Endothelial cell of umbilical vein (primary cell): Measurements from ENCODE around the gene SCAANT1. TPM values are rescaled to one million over a fixed set of nuclear protein-coding genes. Genes with fewer than 3 reads are reported as not detected.

ENCODE experiments used
- BruUV-seq: library from RNA; stranded (reverse); fragments of 400-500 nt; replicated peaks from 2 replicates; lab custom pipeline; 2021; lab: Mats Ljungman, UMichigan
- CTCF ChIA-PET: fragments of 300-600, 350-600 bp; sonication (Branson Sonifier 250); formaldehyde crosslinking; loops from one replicate; lab custom pipeline; 2021; ENCODE audit warnings: antibody characterized with exemption, inconsistent platforms; lab: Charles Lee
- POLR2A ChIA-PET: fragments of 300-600, 350-600 bp; sonication (Branson Sonifier 250); formaldehyde crosslinking; loops from one replicate; lab custom pipeline; 2021; ENCODE audit warnings: antibody characterized with exemption, inconsistent platforms; lab: Charles Lee
- DNase-seq: peaks from one replicate; pipeline ENCODE4 v3.0.0-alpha.2; 2011; ENCODE audit warnings: low read depth, low spot score
- FAIRE-seq: peaks from 2 replicates; lab custom pipeline; 2011; peaks lifted over from hg19 to GRCh38; lab: Jason Lieb, UNC
- H2AFZ ChIP-seq: 2 replicates; pipeline ENCODE4 v1.6.0; 2012; ENCODE audit warnings: low read depth, low read length, control low read depth, inconsistent platforms
- H3K27ac ChIP-seq: 2 replicates; pipeline ENCODE4 v1.5.1; 2011; ENCODE audit warnings: low read depth, mild to moderate bottlenecking, control low read depth, low read length, moderate library complexity; ENCODE audit not compliant: insufficient read depth
- H3K27me3 ChIP-seq, 2 experiments: 2 replicates each; pipeline versions ENCODE4 v1.6.0 to v1.6.1; 2011; ENCODE audit warnings: low read length in 2 of 2, mixed read lengths in 1 of 2; ENCODE audit not compliant: control insufficient read depth in 2 of 2, insufficient read depth in 2 of 2
- H3K36me3 ChIP-seq, 2 experiments: 2 replicates in 1 of 2; 3 replicates in 1 of 2; pipeline ENCODE4 v1.5.1; 2011; ENCODE audit warnings: low read length in 2 of 2, mild to moderate bottlenecking in 1 of 2, moderate library complexity in 1 of 2; ENCODE audit not compliant: control insufficient read depth in 2 of 2, insufficient read depth in 2 of 2; ENCODE audit errors: extremely low read depth in 1 of 2
- H3K4me1 ChIP-seq: 3 replicates; pipeline ENCODE4 v1.5.1; 2011; ENCODE audit warnings: mild to moderate bottlenecking, low read length; ENCODE audit not compliant: control insufficient read depth, insufficient read depth; ENCODE audit errors: extremely low read depth
- H3K4me2 ChIP-seq: 2 replicates; pipeline ENCODE4 v1.6.1; 2011; ENCODE audit warnings: low read length, control low read depth, mixed read lengths; ENCODE audit not compliant: insufficient read depth
- H3K4me3 ChIP-seq, 3 experiments: fragments of 200-600 bp in 1 of 3; sonication (generic), shearing (Covaris generic) in 1 of 3; replicated peaks in 1 of 3; 2 replicates each; pipeline ENCODE4 v1.5.1; 2011 to 2016; ENCODE audit warnings: control low read depth in 3 of 3, low read length in 3 of 3, mild to moderate bottlenecking in 2 of 3, inconsistent platforms in 1 of 3, low read depth in 1 of 3, moderate library complexity in 1 of 3; ENCODE audit not compliant: insufficient read depth in 1 of 3
- H3K79me2 ChIP-seq: 2 replicates; pipeline ENCODE4 v1.6.0; 2012; ENCODE audit warnings: low read length, inconsistent platforms; ENCODE audit not compliant: control insufficient read depth, insufficient read depth
- H3K9ac ChIP-seq: replicated peaks from 2 replicates; pipeline ENCODE3; 2011; ENCODE audit warnings: low read length, control low read depth; ENCODE audit not compliant: insufficient read depth; ENCODE audit errors: extremely low read depth
- H3K9me1 ChIP-seq: replicated peaks from 3 replicates; pipeline ENCODE4 v1.6.0; 2011; ENCODE audit warnings: mild to moderate bottlenecking, low read length; ENCODE audit not compliant: control insufficient read depth, insufficient read depth; ENCODE audit errors: extremely low read depth
- H3K9me3 ChIP-seq: replicated peaks from 2 replicates; pipeline ENCODE4 v1.5.1; 2012; ENCODE audit warnings: low read length, inconsistent platforms; ENCODE audit not compliant: control insufficient read depth, insufficient read depth
- H4K20me1 ChIP-seq: replicated peaks from 2 replicates; pipeline ENCODE3; 2011; ENCODE audit warnings: mild to moderate bottlenecking, low read length; ENCODE audit not compliant: control insufficient read depth, insufficient read depth; ENCODE audit errors: extremely low read depth
- CTCF ChIP-seq, 2 donors: IDR thresholded peaks; 1 replicate in 1 of 2; 2 replicates in 1 of 2; pipeline ENCODE4 v1.5.1; 2011; ENCODE audit warnings: low read length in 2 of 2, mild to moderate bottlenecking in 2 of 2, moderate library complexity in 2 of 2, control low read depth in 1 of 2, inconsistent platforms in 1 of 2, low read depth in 1 of 2; ENCODE audit not compliant: insufficient read depth in 1 of 2; ENCODE audit errors: extremely low read depth in 1 of 2
- EZH2 ChIP-seq: IDR thresholded peaks from 2 replicates; pipeline ENCODE4 v1.6.1; 2012; ENCODE audit warnings: borderline replicate concordance, low read depth, mild to moderate bottlenecking, moderate library complexity, low read length, inconsistent platforms; ENCODE audit not compliant: severe bottlenecking
- FOS ChIP-seq: IDR thresholded peaks from 2 replicates; pipeline ENCODE4 v1.6.1; 2011; ENCODE audit warnings: mild to moderate bottlenecking, low read length, moderate library complexity, borderline replicate concordance; ENCODE audit not compliant: insufficient read depth
- GATA2 ChIP-seq: IDR thresholded peaks from 2 replicates; pipeline ENCODE4 v1.7.0; 2011; ENCODE audit warnings: low read depth, mild to moderate bottlenecking, moderate library complexity, mixed read lengths, low read length; ENCODE audit not compliant: insufficient read length, insufficient read depth
- JUN ChIP-seq: IDR thresholded peaks from 2 replicates; pipeline ENCODE4 v1.6.1; 2011; ENCODE audit warnings: borderline replicate concordance, low read depth; ENCODE audit not compliant: insufficient read length, insufficient read depth
- MAX ChIP-seq: IDR thresholded peaks from 2 replicates; pipeline ENCODE4 v1.6.1; 2011; ENCODE audit not compliant: insufficient read depth, insufficient read length
- MYC ChIP-seq: IDR thresholded peaks from one replicate; pipeline ENCODE4 v1.6.1; 2011; ENCODE audit warnings: mild to moderate bottlenecking, low read depth, low read length
- POLR2A ChIP-seq: IDR thresholded peaks from 2 replicates; pipeline ENCODE4 v1.6.1; 2012; ENCODE audit warnings: low read depth, mild to moderate bottlenecking, control low read depth, low read length
- POLR2AphosphoS5 ChIP-seq: IDR thresholded peaks from 2 replicates; pipeline ENCODE4 v1.6.1; 2012; ENCODE audit warnings: low read depth, mild to moderate bottlenecking, control low read depth, low read length, moderate library complexity; ENCODE audit not compliant: insufficient read depth
- dilution Hi-C: fragments of 300-500 bp; cut with MboI; formaldehyde crosslinking; loops from one replicate; pipeline ENCODE4 v1.15.0; 2019; ENCODE audit warnings: low sequenced_read_pairs; ENCODE audit not compliant: extremely low pct_ligation_motif_present
- intact Hi-C: fragments of 100-400 bp; cut with micrococcal nuclease; formaldehyde crosslinking; loops from one replicate; pipeline ENCODE4 v1.10.0; 2022
- polyA plus RNA-seq, 4 experiments: library from polyadenylated mRNA; depleted of rRNA in 3 of 4; stranded (reverse) in 3 of 4; unstranded in 1 of 4; fragments of >200 nt; gene quantifications; 2 replicates each; pipeline versions ENCODE4 v1.2.1 to v1.2.3, GENCODE V29; 2011 to 2012; ENCODE audit warnings: missing spikeins in 1 of 4
- total RNA-seq: library from RNA; stranded (reverse); gene quantifications from 2 replicates; pipeline ENCODE4 v1.2.3, GENCODE V29; 2021

SCAANT1 gene
- total and polyA plus RNA-seq, 2 donors (not counting 3 experiments of a cell fraction or from before 2014, with no cell fraction given) = not detected

DNA sequence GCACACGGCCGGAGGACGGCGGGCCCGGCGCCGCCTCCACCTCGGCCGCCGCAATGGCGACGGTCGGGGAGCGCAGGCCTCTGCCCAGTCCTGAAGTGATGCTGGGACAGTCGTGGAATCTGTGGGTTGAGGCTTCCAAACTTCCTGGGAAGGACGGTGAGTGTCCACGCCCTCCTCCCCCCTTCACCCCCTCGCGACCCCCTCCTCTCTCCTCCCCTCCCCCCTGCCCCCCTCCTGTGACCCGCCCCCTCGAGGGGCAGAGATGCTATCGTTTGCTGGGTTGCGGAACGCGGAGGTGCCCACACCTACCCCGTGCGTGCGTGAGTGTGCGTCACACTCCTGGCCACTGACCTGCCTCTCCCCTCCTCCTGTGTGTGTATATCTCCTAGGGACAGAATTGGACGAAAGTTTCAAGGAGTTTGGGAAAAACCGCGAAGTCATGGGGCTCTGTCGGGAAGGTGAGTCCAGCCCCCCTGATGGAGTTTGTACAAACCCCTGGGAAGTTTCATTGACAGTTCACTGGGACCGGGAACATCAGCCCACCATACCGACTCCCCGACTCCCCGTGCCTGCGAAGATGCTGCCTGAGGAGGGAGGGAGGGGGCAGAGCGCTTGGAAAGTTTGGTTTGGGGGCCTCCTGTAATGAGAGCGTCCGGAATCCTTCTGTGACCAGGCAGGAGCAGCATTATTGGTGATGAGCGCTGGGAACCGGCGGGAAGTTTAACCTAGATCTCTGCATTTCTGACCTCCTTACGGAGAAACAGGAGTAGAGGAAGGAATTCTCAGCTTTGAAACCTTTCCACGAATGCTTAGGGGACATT is 795 bp upstream of the SCAANT1 start:
- no peaks in the 10 kb centered on the region for H3K9me3 ChIP-seq
- H2AFZ ChIP-seq = no peak overlapping the region
- H3K4me1 ChIP-seq = peaks cover 24% of the 10 kb centered on the region
- peaks cover 0 to 2% of the 10 kb centered on the region in 2 experiments for H3K36me3 ChIP-seq
- FAIRE-seq (no peak), DNase-seq (peak; percentile 43)
- no peaks in the 10 kb centered on the region for H3K9me1 ChIP-seq
- peak overlapping the region; percentile 85 for H3K27ac ChIP-seq
- H3K9ac ChIP-seq = peak overlapping the region; percentile 85
- dilution Hi-C loops (no loop called here), intact Hi-C loops (loop anchor here (1.0 to 5.0 kb wide), 4 partner anchors 49 to 91 kb away; no protein-coding TSS in a partner anchor)
- H3K27me3 ChIP-seq = no peaks in the 10 kb centered on the region
- POLR2A ChIA-PET = no interaction called here
- peaks cover 25% of the 10 kb centered on the region for H3K79me2 ChIP-seq
- H4K20me1 ChIP-seq = no peaks in the 10 kb centered on the region
- H3K4me2 ChIP-seq = peak overlapping the region; percentile 80
- TSS peak; percentile 26 for BruUV-seq
- CTCF ChIA-PET = interaction anchor here (0.9 to 3.0 kb wide), 2 partner anchors 12 to 44 kb away, joined by 3 to 8 read pairs; no protein-coding TSS in a partner anchor
- TF ChIP-seq CTCF (IDR thresholded peaks at IDR 0.05; ENCODE audit: extremely low read depth in 1 of 2, insufficient read depth in 1 of 2, low read depth in 1 of 2, low read length in 2 of 2) = no peak
- TF ChIP-seq FOS = no peak
- TF ChIP-seq GATA2 = no peak
- no peak for TF ChIP-seq MAX
- no peak for TF ChIP-seq JUN
- no peak for TF ChIP-seq POLR2A
- no peak for TF ChIP-seq MYC
- TF ChIP-seq POLR2AphosphoS5 = no peak
- no peak for TF ChIP-seq EZH2
- peak overlapping the region; percentile 59 to 85 (median 59) for H3K4me3 ChIP-seq
